Measurements from ENCODE around the gene PADI3. TPM values are rescaled to one million over a fixed set of nuclear protein-coding genes. Genes with fewer than 3 reads are reported as not detected.

Gene PADI3
- total and polyA plus RNA-seq, 9 of the 15 experiments (the other 6 are each of a cell fraction or from before 2014, with no cell fraction given) = not detected

DNA sequence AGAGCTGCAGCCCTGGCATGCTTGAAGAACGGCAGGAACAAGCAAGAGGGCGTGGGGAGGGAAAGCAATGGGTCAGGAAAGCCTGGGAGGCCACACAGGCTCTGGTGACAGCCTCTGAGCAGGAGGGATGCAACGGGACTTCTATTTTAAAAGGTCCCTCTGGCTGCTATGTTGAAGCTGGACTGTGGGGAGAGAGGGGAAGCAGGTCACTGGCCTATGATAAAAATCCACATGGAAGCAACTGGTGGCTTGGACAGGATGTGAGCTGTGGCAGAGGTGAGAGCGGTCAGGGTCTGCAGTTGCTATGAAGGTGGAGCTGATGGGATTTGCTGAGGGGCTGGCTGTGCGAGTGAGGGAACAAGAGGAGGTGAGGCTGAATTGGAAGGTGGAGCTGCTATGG lies 32.8 kb upstream of the PADI3 start:
- ATAC-seq = no peak
- WGBS (ENCODE audit: insufficient coverage, low coverage, missing lambda C conversion rate) = 0% methylated on average over 5 of the region's 5 CpGs
- H3K79me2 ChIP-seq (ENCODE audit: control insufficient read depth, insufficient read depth, low read length) = no peaks in the 10 kb centered on the region
- H4K20me1 ChIP-seq (replicated peaks; ENCODE audit: control insufficient read depth, insufficient read depth, low read length) = peaks cover 13% of the 10 kb centered on the region
- peaks cover 0 to 7% of the 10 kb centered on the region in 2 experiments; a peak in 2 of 5 replicates for H3K4me1 ChIP-seq (replicated peaks in 1 of 2; ENCODE audit: control insufficient read depth in 2 of 2, insufficient read depth in 2 of 2, low read length in 2 of 2)
- no peak overlapping the region for H3K4me2 ChIP-seq (ENCODE audit: insufficient read depth, low read length)
- H3K9me3 ChIP-seq (replicated peaks; ENCODE audit: control insufficient read depth, insufficient read depth, low read depth, low read length) = no peaks in the 10 kb centered on the region
- H3K9ac ChIP-seq (ENCODE audit: insufficient read depth in 1 of 2, low read depth in 2 of 2, low read length in 2 of 2) = no peak overlapping the region
- no TSS peak for BruUV-seq (replicated peaks)
- in situ Hi-C loops (cut with MboI) = no loop called here
- H3K36me3 ChIP-seq (ENCODE audit: control insufficient read depth, insufficient read depth, low read length) = no peaks in the 10 kb centered on the region
- FAIRE-seq = no peak
- DNase-seq (ENCODE audit: extremely low read depth in 1 of 4, low spot score in 3 of 4) = no peak
- CTCF ChIA-PET (ENCODE audit: low intra/inter-chr PET ratio) = no interaction called here
- H3K9me1 ChIP-seq (ENCODE audit: control insufficient read depth, insufficient read depth, low read length) = no peaks in the 10 kb centered on the region
- H3K4me3 ChIP-seq = no peak overlapping the region
- H3K27me3 ChIP-seq (ENCODE audit: control insufficient read depth in 2 of 2, insufficient read depth in 2 of 2, low read length in 2 of 2) = peaks cover 28 to 68% of the 10 kb centered on the region in 2 experiments
- TF ChIP-seq MYNN (IDR thresholded peaks at IDR 0.05) (peak; percentile 99), MYNN (CRISPR knock-in tag; IDR thresholded peaks at IDR 0.05) (peak; percentile 86), HIVEP1 (CRISPR knock-in tag; IDR thresholded peaks at IDR 0.05) (no peak)
- intact Hi-C loops (cut with micrococcal nuclease) = no loop called here
- H3K27ac ChIP-seq (ENCODE audit: extremely low read depth, low read depth, low read length) = no peak overlapping the region
- H2AFZ ChIP-seq (ENCODE audit: low read depth, low read length) = no peak overlapping the region
- POLR2A ChIA-PET = interaction anchor here (0.5 to 1.6 kb wide), 6 partner anchors 9 to 170 kb away, joined by 3 to 6 read pairs (median 3); partner anchors contain the start of gene PADI1

DNA sequence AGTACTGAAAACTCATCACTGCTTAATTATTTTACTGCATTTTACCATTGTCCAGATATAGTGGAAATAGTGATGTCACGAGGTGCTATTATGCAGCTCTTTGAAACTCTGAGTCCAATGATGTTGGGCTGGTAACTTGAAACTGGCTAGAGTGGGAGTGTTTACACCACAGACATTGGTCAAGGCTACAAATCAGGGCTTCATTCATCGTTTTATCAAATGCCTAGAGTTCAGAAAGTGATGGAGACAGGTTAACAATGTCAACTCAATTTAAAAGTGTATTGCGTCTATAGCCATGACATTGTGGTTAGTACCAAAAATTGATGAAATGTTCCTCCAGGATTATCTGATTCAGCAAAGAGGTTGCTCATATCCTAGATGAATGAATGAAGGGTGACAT lies 31.3 kb upstream of the PADI3 start:
- WGBS (ENCODE audit: insufficient coverage, low coverage, missing lambda C conversion rate) = 5% methylated on average over 3 of the region's 3 CpGs
- ChIA-PET CTCF (ENCODE audit: low intra/inter-chr PET ratio) (no interaction called here), POLR2A (interaction anchor here (0.9 kb wide), 1 partner anchor 18 kb away, joined by 5 read pairs; no protein-coding TSS in a partner anchor)
- intact Hi-C loops (cut with micrococcal nuclease) (no loop called here), in situ Hi-C loops (cut with MboI) (no loop called here)
- ATAC-seq (no peak), FAIRE-seq (peak; percentile 26), DNase-seq (ENCODE audit: extremely low read depth in 1 of 4, low spot score in 3 of 4) (no peak)
- peaks cover 9% of the 10 kb centered on the region for H4K20me1 ChIP-seq (replicated peaks; ENCODE audit: control insufficient read depth, insufficient read depth, low read length)
- H2AFZ ChIP-seq (ENCODE audit: low read depth, low read length) = no peak overlapping the region
- BruUV-seq (replicated peaks) = no TSS peak
- no peaks in the 10 kb centered on the region for H3K79me2 ChIP-seq (ENCODE audit: control insufficient read depth, insufficient read depth, low read length)
- no peak overlapping the region for H3K4me2 ChIP-seq (ENCODE audit: insufficient read depth, low read length)
- H3K9me3 ChIP-seq (replicated peaks; ENCODE audit: control insufficient read depth, insufficient read depth, low read depth, low read length) = no peaks in the 10 kb centered on the region
- H3K27ac ChIP-seq (ENCODE audit: extremely low read depth, low read depth, low read length) = no peak overlapping the region
- H3K9ac ChIP-seq (ENCODE audit: insufficient read depth in 1 of 2, low read depth in 2 of 2, low read length in 2 of 2) = no peak overlapping the region
- no peak overlapping the region for H3K4me3 ChIP-seq
- H3K27me3 ChIP-seq (ENCODE audit: control insufficient read depth in 2 of 2, insufficient read depth in 2 of 2, low read length in 2 of 2) = peaks cover 20 to 63% of the 10 kb centered on the region in 2 experiments
- H3K9me1 ChIP-seq (ENCODE audit: control insufficient read depth, insufficient read depth, low read length) = no peaks in the 10 kb centered on the region
- H3K4me1 ChIP-seq (replicated peaks in 1 of 2; ENCODE audit: control insufficient read depth in 2 of 2, insufficient read depth in 2 of 2, low read length in 2 of 2) = peaks cover 0 to 3% of the 10 kb centered on the region in 2 experiments; a peak in 2 of 5 replicates
- H3K36me3 ChIP-seq (ENCODE audit: control insufficient read depth, insufficient read depth, low read length) = no peaks in the 10 kb centered on the region
- TF ChIP-seq, protein P1, sequence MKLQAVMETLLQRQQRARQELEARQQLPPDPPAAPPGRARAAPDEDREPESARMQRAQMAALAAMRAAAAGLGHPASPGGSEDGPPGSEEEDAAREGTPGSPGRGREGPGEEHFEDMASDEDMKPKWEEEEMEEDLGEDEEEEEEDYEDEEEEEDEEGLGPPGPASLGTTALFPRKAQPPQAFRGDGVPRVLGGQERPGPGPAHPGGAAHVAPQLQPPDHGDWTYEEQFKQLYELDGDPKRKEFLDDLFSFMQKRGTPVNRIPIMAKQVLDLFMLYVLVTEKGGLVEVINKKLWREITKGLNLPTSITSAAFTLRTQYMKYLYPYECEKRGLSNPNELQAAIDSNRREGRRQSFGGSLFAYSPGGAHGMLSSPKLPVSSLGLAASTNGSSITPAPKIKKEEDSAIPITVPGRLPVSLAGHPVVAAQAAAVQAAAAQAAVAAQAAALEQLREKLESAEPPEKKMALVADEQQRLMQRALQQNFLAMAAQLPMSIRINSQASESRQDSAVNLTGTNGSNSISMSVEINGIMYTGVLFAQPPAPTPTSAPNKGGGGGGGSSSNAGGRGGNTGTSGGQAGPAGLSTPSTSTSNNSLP (IDR thresholded peaks at IDR 0.05; ENCODE audit: borderline replicate concordance, low read depth, low read length) = no peak
- TF ChIP-seq, protein P2, sequence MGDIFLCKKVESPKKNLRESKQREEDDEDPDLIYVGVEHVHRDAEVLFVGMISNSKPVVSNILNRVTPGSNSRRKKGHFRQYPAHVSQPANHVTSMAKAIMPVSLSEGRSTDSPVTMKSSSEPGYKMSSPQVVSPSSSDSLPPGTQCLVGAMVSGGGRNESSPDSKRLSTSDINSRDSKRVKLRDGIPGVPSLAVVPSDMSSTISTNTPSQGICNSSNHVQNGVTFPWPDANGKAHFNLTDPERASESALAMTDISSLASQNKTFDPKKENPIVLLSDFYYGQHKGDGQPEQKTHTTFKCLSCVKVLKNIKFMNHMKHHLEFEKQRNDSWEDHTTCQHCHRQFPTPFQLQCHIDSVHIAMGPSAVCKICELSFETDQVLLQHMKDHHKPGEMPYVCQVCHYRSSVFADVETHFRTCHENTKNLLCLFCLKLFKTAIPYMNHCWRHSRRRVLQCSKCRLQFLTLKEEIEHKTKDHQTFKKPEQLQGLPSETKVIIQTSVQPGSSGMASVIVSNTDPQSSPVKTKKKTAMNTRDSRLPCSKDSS (IDR thresholded peaks at IDR 0.05; ENCODE audit: low read depth, partially characterized antibody) = no peak
- TF ChIP-seq TGIF2 (CRISPR knock-in tag; IDR thresholded peaks at IDR 0.05) (no peak), ZNF586 (CRISPR knock-in tag; conservative IDR thresholded peaks at IDR 0.05) (no peak), CHD2 (IDR thresholded peaks at IDR 0.05; ENCODE audit: low read depth, low read length) (no peak), MCM2 (IDR thresholded peaks at IDR 0.05; ENCODE audit: low read depth) (no peak)
- TF ChIP-seq, protein P3, sequence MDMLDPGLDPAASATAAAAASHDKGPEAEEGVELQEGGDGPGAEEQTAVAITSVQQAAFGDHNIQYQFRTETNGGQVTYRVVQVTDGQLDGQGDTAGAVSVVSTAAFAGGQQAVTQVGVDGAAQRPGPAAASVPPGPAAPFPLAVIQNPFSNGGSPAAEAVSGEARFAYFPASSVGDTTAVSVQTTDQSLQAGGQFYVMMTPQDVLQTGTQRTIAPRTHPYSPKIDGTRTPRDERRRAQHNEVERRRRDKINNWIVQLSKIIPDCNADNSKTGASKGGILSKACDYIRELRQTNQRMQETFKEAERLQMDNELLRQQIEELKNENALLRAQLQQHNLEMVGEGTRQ (CRISPR knock-in tag; IDR thresholded peaks at IDR 0.05) = no peak
- TF ChIP-seq, protein P4, sequence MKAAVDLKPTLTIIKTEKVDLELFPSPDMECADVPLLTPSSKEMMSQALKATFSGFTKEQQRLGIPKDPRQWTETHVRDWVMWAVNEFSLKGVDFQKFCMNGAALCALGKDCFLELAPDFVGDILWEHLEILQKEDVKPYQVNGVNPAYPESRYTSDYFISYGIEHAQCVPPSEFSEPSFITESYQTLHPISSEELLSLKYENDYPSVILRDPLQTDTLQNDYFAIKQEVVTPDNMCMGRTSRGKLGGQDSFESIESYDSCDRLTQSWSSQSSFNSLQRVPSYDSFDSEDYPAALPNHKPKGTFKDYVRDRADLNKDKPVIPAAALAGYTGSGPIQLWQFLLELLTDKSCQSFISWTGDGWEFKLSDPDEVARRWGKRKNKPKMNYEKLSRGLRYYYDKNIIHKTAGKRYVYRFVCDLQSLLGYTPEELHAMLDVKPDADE (conservative IDR thresholded peaks at IDR 0.05; ENCODE audit: control insufficient read depth, low read depth, low read length) = no peak
